HG03342 (cell line): Measurements from ENCODE around the gene KNDC1.
"Not testable (repeated sequence)": the region's sequence is repeated elsewhere in the genome, so short reads cannot be mapped to it uniquely, and the experiment has no call there.

Source experiments
- ATAC-seq: cut with Tn5 transposase; IDR thresholded peaks from one replicate; pipeline ENCODE4 v1.9.1; 2021; ENCODE audit warnings: mild to moderate bottlenecking, moderate library complexity; ENCODE audit not compliant: unreplicated experiment

Gene KNDC1

GRCh38 chr10:133253361-133253955 lies 93.4 kb downstream of the KNDC1 start:
- ATAC-seq: no peak

DNA sequence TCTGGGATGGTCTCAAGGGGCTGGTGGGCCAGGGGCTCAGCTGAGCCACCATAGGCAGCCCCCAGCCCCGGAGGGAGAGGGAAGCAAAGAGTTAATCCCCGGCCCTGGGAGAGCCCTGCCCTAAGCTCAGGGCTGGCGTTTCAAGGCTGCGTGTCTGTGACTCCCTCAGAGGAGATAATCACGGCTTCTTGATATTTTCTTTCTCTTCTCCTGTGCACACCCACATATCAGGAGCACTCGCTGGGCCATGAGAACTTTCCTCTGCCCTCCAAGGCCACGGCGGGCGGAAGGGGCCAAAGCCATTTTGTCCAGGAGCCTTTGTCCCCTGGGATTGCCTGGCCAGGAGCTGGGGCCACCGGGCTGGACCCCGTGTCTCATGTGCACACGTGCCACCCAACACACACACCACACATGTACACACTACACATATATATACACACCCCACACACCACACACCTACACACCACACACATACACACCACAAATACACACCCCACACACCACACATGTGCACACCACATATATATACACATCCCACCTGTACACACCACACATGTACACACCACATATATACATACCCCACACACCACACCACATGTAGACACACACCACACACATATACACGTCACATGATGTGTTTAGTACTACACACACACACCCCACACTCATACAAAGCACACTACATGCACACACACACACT lies 94.6 kb downstream of the KNDC1 start:
- no peak for ATAC-seq

DNA sequence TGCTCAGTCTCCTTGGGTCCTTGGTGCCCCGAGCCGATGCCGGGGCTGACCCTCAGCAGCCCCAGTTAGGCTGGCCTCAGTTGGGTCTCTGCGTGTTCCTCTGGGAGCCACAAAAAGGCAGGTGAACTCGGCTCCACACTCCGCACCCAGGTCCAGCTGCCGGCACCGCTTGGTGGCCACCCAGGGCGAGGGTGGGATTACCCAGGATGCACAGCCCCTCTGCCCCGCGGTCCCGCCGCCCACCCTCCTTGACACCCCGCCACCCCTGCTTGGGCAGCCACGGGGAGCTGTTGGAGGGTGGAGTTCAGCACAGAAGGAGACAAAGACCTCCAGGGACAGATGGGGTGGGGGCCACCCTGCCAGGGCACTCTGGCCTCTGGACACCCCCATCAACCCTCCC lies 95.3 kb downstream of the KNDC1 start:
- no peak for ATAC-seq

DNA sequence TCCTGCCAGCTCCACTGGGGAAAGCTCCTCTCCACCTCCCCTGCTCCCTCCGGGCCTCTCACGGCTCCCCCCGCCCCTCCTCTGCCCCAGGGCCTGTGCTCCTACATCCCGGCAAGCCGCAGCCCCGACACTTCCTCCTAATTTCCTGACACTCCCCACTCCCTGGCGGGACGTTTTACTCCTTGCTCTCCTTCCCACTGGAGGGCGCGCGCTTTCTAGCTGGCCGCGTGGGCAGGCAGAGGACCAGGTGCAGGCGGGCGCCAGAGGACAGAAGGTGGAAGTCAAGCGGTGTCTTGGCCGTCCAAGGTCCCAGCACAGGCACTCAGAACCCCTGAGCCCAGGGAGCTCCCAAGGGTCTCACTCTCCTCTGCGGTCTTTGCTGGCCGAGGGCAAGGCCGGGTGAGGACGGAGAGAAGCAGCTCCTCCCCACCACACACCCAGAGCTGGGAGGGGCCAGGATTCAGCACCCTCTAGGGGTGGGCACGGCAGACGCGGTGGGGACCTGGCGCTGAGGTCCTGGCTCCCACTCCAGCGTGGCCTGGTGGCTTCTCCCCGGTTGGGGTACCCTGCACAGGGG lies 97.6 kb downstream of the KNDC1 start:
- no peak for ATAC-seq

- ATAC-seq: no peak
Observed at GRCh38 chr10:133258066-133258817, 98.2 kb downstream of the KNDC1 start.

DNA sequence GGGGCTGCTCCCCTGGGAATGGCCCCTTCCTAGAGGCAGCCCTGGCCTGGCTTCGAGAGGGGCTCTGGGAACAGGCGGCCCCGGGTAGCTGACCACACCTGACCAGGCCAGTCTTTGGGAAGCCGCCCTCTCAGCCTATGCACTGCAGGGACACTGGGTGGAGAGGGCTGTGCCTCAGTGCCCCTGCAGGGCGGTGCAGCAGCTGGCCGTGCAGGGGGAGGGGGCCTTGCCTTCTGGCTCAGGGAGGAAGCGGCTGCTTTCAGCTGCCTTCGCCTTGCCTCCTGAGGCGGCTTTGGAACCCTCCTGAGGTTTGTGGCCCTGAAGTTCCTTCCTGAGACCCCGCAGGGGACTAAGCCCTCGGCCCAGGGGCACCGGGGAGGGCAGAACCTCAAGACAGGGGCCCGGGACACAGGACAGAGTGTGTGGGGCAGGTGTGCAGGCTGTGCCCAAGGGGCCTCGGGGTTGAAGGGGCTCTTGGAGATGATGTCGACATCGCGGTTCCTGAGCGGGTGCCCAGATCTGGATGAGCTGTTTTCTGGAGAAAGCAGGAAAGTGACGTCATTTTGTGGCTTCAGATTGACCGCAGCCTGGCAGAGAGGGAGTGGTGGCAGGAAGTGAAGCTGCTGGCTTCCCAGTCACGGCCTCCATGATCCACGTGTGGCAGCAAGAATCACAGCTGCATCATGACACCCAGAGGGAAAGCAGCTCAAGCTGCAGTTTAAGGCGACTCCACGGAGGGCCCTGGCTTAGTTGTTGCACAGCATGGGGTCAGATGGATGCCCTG lies 99.0 kb downstream of the KNDC1 start:
- no peak for ATAC-seq

- no peak for ATAC-seq
Observed at GRCh38 chr10:133259602-133259989, 99.6 kb downstream of the KNDC1 start.

DNA sequence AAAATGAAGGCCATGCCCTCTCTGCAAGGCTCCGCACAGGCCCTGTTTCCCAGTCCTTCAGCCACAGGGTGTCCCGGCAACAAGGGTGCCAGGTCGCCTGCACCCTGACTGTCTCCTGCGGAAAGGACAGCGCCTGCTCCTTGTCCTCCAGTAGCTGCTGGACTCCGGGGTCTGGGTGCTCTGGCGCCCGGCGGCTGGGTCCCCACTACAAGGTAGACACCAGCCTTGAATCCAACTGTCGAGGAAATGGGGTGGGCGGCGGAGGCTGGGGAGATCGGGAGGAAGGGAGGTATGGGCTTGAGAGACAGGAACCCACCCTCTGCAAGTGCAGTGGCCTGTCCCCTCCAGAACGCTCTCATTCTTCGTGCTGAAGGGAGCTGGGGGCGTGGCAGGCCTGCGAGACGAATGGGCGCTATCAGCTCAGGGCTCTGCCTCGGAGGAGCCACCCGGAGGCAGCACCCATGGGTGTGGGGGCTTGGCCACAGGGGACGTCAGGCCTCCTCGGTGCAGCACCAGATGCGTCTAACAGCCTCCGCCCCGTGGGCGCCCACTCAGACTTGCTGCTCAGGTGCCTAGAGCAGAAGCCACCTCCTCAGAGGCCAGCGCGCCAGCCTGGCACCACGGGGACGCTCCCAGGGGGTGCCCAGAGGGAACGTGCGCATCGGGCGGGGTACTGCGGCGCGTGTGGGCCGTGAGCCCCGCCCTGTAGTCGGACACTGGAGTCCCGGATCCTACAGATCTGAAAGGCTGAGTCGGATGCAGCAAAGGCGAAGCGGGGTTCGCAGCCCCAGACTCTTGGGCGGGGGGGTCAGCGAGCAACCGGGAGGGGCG lies 101.1 kb downstream of the KNDC1 start:
- peak; percentile 48 for ATAC-seq

DNA sequence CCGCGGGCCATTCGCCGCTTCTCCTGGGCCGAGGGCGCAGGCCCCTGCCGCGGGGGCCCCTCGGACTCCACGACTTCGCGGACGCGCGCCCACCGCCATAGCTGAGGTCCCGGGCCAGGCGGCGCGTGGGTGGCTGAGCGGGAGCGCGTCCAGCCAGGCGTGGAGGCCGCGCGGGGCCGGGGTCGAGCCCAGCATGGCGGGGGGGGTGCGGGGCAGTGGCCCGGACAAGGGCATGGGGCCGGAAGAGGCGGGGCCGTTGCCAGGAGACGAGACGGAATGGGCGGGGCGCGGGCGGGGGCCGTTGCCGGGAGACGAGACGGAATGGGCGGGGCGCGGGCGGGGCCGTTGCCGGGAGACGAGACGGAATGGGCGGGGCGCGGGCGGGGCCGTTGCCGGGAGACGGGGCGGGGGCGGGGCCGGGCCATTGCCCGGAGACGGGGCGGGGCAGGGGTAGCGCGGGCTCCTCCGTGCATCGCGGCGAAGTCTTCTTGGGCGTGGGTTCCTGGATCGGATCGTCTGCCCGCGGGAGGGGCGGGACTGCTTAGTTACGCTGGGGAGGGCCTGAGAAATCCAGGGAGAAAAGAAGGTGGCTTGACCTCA lies 101.8 kb downstream of the KNDC1 start:
- peak; percentile 57 for ATAC-seq

- no peak for ATAC-seq
Observed at GRCh38 chr10:133262696-133263095, 102.7 kb downstream of the KNDC1 start.

DNA sequence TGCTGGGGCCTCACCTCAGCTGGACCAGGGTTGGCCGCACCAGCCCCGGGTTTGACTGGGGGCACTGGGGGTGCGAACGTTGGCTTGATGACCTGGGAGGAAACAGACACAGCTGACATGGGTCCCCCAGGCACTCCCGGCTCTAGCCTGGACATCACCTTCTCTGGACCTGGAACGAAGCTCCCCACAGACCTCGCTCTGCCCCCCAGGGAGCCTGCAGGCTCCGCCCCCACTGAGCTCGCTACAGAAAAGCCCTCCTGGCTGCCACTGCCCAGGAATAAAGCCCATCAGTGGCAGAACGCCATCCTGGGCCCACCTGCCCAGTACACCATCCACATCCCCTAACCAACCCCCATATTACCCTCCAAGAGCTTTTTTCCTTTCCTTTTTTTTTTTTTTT lies 103.7 kb downstream of the KNDC1 start:
- no peak for ATAC-seq

GRCh38 chr10:133264461-133264860 lies 104.4 kb downstream of the KNDC1 start:
- no peak for ATAC-seq

DNA sequence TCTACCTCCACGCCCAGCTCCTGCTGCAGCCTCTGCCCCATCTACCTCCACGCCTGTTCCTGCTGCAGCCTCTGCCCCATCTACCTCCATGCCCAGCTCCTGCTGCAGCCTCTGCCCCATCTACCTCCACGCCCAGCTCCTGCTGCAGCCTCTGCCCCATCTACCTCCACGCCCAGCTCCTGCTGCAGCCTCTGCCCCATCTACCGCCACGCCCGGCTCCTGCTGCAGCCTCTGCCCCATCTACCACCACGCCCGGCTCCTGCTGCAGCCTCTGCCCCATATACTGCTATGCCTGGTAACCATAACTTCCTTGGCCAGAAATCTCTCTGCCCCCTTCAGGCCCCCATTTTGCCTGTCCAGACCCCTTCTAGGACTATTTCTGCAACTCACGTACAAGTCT lies 105.0 kb downstream of the KNDC1 start:
- ATAC-seq: not testable (repeated sequence)

DNA sequence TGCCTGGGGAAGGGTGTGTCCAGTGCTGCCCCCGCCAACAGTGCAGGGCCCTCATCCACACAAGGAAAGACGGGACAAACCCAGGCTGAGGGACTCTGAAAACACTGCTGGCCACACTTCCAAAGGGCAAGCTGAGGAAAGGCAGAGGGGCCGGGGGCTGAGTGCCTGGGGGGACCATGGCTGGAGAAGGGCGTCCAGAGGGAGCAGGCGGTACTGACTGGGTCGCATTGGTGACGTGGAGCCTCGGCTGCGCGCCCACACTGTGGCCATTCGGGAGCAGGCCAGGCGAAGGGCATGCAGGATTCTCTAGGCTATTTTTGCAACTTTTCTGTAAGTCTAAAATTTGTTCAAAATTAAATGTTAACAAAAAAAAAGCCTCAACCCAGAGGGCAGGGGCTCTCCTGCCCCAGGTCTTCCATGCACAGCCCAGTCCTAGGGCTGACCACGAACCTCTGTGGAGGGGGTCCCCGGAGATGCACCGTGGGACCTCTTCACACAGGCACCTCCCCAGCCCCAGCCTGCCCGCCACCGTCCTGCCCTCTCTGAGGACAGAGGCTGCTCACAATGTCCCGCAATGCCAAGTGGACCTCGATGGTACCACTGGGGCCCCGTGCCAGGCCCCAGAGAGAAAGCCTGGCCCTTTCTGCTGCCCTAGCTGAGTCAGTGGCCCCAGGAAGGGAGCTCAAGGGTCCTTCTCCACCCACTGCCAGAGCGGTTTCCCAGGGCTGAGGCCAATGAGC lies 106.2 kb downstream of the KNDC1 start:
- ATAC-seq: no peak

- ATAC-seq: no peak
Observed at GRCh38 chr10:133267293-133267692, 107.3 kb downstream of the KNDC1 start.

- ATAC-seq: no peak
Observed at GRCh38 chr10:133267829-133268228, 107.8 kb downstream of the KNDC1 start.

DNA sequence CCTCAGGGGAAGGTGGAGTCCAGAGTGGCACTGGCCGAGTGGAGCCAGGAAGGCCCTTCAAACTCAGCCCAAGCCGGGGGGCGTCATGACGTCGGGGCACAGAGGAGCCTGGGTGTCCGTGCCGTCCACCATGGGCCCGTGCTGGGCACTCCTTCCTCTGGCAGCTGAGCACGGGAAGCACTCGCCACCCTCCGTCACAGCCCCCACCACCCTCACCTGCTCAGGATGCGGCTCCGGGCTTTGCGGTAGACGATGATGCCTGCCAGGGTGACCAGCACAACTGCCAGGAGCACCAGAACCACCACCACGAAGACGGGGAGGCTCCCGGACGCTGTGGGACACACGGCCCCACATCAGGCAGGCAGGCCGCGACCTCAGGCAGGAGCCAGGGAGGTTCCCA lies 108.5 kb downstream of the KNDC1 start:
- no peak for ATAC-seq

GRCh38 chr10:133269367-133269766 lies 109.3 kb downstream of the KNDC1 start:
- no peak for ATAC-seq

GRCh38 chr10:133270204-133270603 lies 110.2 kb downstream of the KNDC1 start:
- ATAC-seq: no peak
